HCT116 (cell line): ENCODE results near the gene TBX3.

ENCODE experiments used
- CTCF ChIP-seq, 3 experiments: fragments of 200-600 bp in 1 of 3; sonication (generic) in 1 of 3; IDR thresholded peaks in 2 of 3; conservative IDR thresholded peaks in 1 of 3; 2 replicates each; pipeline ENCODE4 v1.5.1; 2012 to 2017; ENCODE audit warnings: low read depth in 2 of 3, low read length in 2 of 3, antibody characterized with exemption in 1 of 3, borderline replicate concordance in 1 of 3, control low read depth in 1 of 3, mild to moderate bottlenecking in 1 of 3, mixed read lengths in 1 of 3, mixed run types in 1 of 3, moderate library complexity in 1 of 3; ENCODE audit not compliant: insufficient read depth in 1 of 3
- MAX ChIP-seq: IDR thresholded peaks from 2 replicates; pipeline ENCODE4 v1.6.1; 2012
- POLR2A ChIP-seq: IDR thresholded peaks from 2 replicates; pipeline ENCODE4 v1.7.0; 2011; ENCODE audit warnings: borderline replicate concordance; ENCODE audit not compliant: insufficient read depth, insufficient read length; ENCODE audit errors: extremely low read depth
- SP1 ChIP-seq: IDR thresholded peaks from 2 replicates; pipeline ENCODE4 v1.6.1; 2012; ENCODE audit warnings: low read depth
- YY1 ChIP-seq: IDR thresholded peaks from 2 replicates; pipeline ENCODE4 v1.6.1; 2011; ENCODE audit warnings: low read length, low read depth, moderate library complexity, mild to moderate bottlenecking; ENCODE audit not compliant: insufficient replicate concordance; ENCODE audit errors: extremely low read depth
- ZFX ChIP-seq: fragments of 450-650 bp; IDR thresholded peaks from 2 replicates; pipeline ENCODE4 v1.6.1; 2017
- TF ChIP-seq, protein P1 (sequence below): IDR thresholded peaks from 2 replicates; pipeline ENCODE4 v1.6.1; 2012; ENCODE audit warnings: low read depth
- TF ChIP-seq, protein P2 (sequence below): IDR thresholded peaks from 2 replicates; pipeline ENCODE4 v1.6.1; 2012
- TF ChIP-seq, protein P3 (sequence below): IDR thresholded peaks from 2 replicates; pipeline ENCODE4 v1.6.1; 2011; ENCODE audit warnings: mild to moderate bottlenecking, low read length, moderate library complexity; ENCODE audit not compliant: insufficient replicate concordance; ENCODE audit errors: extremely low read depth

DNA sequence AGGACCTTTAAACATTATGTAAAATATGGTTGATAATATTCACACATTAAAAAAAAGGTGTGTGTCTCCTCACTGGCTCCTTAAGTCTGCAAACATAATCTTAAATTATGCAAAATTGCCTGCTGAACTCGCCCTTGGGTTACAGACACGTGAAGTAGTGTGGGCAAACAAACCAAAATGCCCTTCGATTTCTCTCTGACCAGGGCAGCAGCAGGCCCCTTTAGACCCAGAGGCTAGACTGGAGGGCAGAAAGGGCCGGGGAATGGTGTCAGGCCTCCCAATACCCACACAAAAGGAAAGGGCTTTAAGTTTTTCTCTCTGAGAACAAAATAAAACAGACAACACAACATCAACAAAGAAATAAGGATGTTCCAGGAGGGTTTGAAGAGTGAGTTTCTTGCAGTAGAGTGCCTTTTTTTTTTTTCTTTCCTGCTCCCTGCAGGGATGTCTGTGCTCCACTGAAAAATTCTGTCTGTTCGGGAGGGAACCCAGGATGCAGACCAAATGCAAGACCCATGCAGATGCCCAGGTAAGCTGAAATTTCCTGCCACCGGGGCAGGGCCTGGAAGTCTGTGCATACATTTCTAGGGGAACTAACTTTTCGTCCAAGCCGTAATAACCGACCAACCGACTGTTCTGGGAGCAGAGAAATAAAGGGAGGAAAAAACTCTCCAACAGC lies 1.7 kb downstream of the TBX3 start:
- TF ChIP-seq CTCF (IDR thresholded peaks at IDR 0.05 in 2 of 3, conservative IDR thresholded peaks at IDR 0.05 in 1 of 3; ENCODE audit: borderline replicate concordance in 1 of 3, insufficient read depth in 1 of 3, low read depth in 2 of 3, low read length in 2 of 3) (no peak), SP1 (no peak), YY1 (no peak), POLR2A (no peak), ZFX (no peak), MAX (no peak)
- TF ChIP-seq, protein P1, sequence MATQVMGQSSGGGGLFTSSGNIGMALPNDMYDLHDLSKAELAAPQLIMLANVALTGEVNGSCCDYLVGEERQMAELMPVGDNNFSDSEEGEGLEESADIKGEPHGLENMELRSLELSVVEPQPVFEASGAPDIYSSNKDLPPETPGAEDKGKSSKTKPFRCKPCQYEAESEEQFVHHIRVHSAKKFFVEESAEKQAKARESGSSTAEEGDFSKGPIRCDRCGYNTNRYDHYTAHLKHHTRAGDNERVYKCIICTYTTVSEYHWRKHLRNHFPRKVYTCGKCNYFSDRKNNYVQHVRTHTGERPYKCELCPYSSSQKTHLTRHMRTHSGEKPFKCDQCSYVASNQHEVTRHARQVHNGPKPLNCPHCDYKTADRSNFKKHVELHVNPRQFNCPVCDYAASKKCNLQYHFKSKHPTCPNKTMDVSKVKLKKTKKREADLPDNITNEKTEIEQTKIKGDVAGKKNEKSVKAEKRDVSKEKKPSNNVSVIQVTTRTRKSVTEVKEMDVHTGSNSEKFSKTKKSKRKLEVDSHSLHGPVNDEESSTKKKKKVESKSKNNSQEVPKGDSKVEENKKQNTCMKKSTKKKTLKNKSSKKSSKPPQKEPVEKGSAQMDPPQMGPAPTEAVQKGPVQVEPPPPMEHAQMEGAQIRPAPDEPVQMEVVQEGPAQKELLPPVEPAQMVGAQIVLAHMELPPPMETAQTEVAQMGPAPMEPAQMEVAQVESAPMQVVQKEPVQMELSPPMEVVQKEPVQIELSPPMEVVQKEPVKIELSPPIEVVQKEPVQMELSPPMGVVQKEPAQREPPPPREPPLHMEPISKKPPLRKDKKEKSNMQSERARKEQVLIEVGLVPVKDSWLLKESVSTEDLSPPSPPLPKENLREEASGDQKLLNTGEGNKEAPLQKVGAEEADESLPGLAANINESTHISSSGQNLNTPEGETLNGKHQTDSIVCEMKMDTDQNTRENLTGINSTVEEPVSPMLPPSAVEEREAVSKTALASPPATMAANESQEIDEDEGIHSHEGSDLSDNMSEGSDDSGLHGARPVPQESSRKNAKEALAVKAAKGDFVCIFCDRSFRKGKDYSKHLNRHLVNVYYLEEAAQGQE = no peak
- TF ChIP-seq, protein P2, sequence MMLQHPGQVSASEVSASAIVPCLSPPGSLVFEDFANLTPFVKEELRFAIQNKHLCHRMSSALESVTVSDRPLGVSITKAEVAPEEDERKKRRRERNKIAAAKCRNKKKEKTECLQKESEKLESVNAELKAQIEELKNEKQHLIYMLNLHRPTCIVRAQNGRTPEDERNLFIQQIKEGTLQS = no peak
- TF ChIP-seq, protein P3, sequence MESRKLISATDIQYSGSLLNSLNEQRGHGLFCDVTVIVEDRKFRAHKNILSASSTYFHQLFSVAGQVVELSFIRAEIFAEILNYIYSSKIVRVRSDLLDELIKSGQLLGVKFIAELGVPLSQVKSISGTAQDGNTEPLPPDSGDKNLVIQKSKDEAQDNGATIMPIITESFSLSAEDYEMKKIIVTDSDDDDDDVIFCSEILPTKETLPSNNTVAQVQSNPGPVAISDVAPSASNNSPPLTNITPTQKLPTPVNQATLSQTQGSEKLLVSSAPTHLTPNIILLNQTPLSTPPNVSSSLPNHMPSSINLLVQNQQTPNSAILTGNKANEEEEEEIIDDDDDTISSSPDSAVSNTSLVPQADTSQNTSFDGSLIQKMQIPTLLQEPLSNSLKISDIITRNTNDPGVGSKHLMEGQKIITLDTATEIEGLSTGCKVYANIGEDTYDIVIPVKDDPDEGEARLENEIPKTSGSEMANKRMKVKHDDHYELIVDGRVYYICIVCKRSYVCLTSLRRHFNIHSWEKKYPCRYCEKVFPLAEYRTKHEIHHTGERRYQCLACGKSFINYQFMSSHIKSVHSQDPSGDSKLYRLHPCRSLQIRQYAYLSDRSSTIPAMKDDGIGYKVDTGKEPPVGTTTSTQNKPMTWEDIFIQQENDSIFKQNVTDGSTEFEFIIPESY = no peak
